GM12801 (cell line): Measurements from ENCODE around the gene MXRA7.

ENCODE experiments used
- TF ChIP-seq, protein P1 (sequence below): IDR thresholded peaks from one replicate; pipeline ENCODE4 v1.5.1; 2011; ENCODE audit warnings: control low read depth; ENCODE audit not compliant: insufficient read length; ENCODE audit errors: extremely low read depth

MXRA7 gene

GRCh38 chr17:76732734-76733617, 22.2 kb upstream of the MXRA7 start:
- TF ChIP-seq, protein P1, sequence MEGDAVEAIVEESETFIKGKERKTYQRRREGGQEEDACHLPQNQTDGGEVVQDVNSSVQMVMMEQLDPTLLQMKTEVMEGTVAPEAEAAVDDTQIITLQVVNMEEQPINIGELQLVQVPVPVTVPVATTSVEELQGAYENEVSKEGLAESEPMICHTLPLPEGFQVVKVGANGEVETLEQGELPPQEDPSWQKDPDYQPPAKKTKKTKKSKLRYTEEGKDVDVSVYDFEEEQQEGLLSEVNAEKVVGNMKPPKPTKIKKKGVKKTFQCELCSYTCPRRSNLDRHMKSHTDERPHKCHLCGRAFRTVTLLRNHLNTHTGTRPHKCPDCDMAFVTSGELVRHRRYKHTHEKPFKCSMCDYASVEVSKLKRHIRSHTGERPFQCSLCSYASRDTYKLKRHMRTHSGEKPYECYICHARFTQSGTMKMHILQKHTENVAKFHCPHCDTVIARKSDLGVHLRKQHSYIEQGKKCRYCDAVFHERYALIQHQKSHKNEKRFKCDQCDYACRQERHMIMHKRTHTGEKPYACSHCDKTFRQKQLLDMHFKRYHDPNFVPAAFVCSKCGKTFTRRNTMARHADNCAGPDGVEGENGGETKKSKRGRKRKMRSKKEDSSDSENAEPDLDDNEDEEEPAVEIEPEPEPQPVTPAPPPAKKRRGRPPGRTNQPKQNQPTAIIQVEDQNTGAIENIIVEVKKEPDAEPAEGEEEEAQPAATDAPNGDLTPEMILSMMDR = no peak

DNA sequence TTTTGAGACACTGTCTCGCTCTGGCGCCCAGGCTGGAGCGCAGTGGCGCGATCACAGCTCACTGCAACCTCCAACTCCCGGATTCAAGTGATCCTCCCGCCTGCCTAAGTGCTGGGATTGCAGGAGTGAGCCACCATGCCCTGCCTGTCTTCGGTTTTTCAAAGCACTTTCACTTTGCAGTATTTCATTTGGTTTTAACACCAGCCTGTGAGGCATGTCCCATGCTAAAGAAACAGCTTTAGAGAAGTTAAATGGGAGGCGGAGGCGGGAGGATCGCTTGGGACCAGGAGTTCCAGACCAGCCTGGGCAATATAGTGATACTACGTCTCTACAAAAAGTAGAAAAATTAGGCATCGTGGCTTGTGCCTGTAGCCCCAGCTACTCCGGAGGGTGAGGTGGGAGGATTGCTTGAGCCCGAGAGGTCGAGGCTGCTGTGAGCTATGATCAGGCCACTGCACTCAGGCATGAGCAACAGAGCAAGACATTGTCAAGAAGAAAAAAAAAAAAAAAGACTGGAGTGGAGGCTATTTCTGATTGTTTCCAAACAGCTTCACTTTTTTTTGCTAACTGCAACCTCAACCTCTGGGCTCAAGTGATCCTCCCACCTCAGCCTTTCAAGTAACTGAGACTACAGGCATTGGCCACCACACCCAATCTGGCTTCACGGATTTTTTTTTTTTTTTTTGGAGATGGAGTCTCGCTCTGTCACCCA, 17.1 kb upstream of the MXRA7 start:
- TF ChIP-seq, protein P1 = no peak

GRCh38 chr17:76726776-76727718, 16.3 kb upstream of the MXRA7 start, which contains the start of gene METTL23:
Gene METTL23, plus strand, starts transcription at chr17:76726839. Its CDS starts 2,872 bp downstream, at chr17:76729711.
- TF ChIP-seq, protein P1 = no peak

GRCh38 chr17:76726231-76726775, 15.5 kb upstream of the MXRA7 start, which contains the start of gene JMJD6:
Gene JMJD6, minus strand, starts transcription at chr17:76726606. Its CDS starts 131 bp downstream, at chr17:76726475.
- TF ChIP-seq, protein P1 = no peak

GRCh38 chr17:76725580-76726230, 14.9 kb upstream of the MXRA7 start:
- TF ChIP-seq, protein P1 = no peak

- TF ChIP-seq, protein P1 = no peak
Measured at GRCh38 chr17:76723812-76724211, 13.0 kb upstream of the MXRA7 start.
